ENCODE results near the gene MAP9. TPM values are rescaled to one million over a fixed set of nuclear protein-coding genes. Genes with fewer than 3 reads are reported as not detected.
A peak's percentile ranks its signal among the peaks of the same experiment; 100 is the strongest.
"Not testable (repeated sequence)": the region's sequence is repeated elsewhere in the genome, so short reads cannot be mapped to it uniquely, and the experiment has no call there.

Gene MAP9
- 10 to 100 TPM in 1 of 7 donors, 1 to 10 TPM in 6; 3.5 to 11.7 (median 5.6) TPM for total RNA-seq
- 1 to 10 TPM; 1.1 to 3.3 (median 1.5) TPM for polyA plus RNA-seq
- long read RNA-seq, donor 1, partial matches to known transcripts, result 0 of 1 reads
- long read RNA-seq, donor 1, other reads (novel, unspliced or antisense), result 0 of 1 reads
- long read RNA-seq, donor 2, result 0 reads

DNA sequence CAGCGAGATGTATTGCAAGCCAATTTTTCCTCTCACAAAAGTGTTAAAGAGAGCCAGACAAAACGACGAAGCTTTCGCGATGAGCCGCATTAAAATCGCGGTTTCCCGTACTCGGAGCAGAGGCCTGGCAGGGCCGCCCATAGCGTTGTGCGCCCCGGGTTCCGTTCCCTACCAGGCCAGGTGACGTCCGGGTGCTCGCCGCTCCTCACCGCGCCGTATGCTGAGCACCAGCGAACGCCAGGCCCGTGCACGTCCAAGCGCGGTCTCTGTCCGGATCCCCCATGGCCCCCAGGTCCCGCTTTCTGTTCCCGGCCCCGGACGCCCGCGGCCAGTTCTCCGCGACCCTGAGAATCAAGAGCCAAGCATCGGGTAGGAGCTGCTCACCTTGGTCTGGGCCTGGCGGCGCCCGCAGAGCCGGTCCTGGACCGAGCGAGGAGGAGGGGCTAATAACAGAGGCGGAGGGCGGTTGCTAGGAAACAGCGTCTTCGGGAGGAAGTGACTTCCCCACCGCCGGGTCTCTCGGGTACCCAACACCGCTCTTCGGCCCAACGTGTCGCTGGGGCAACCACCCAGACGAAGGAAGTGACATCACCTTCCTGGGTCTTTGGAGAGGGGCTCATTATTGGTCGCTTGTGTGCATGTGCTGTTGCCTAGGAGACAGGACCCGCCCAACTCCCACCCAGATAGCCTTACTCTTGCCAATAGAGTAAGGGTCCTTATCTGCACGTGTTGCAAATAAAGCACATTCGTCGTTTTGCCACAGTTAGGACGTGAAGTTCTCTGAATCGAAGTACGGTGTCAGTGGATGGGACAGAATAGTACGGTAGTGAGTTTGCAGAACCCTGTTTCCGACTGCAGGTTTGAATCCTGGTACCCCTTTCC lies at the start of gene MAP9:
MAP9 (minus strand) TSS at position 579 of the 882 bp plus-strand sequence. CDS start 1,115 bp downstream, outside the sequence.
- Histone ChIP-seq H3K27me3 (replicated peaks in 1 of 7) (peaks cover 0 to 24% (median 0%) of the 10 kb centered on the region in 7 donors), H3K36me3 (peaks cover 0 to 9% (median 0%) of the 10 kb centered on the region in 6 donors), H3K27ac (peak within 1 kb of the TSS; percentile 1 to 80 (median 62)), H3K4me1 (peaks cover 0 to 24% (median 10%) of the 10 kb centered on the region in 6 donors), H3K9me3 (no peaks in the 10 kb centered on the region), H3K4me3 (peak within 1 kb of the TSS; percentile 59 to 88 (median 67))
- TF ChIP-seq POLR2A (IDR thresholded peaks at IDR 0.05), result no peak
- TF ChIP-seq POLR2AphosphoS5 (IDR thresholded peaks at IDR 0.05), result peak; percentile 39 to 78 (median 77)
- DNase-seq, result peak; percentile 97
- intact Hi-C loops (cut with DNase I; ENCODE audit: low total_unique reads), result no loop called here
- 5 to 9% (median 7%) methylated on average over 45 to 66 of the region's 66 CpGs for whole genome bisulfite sequencing, 5 donors

DNA sequence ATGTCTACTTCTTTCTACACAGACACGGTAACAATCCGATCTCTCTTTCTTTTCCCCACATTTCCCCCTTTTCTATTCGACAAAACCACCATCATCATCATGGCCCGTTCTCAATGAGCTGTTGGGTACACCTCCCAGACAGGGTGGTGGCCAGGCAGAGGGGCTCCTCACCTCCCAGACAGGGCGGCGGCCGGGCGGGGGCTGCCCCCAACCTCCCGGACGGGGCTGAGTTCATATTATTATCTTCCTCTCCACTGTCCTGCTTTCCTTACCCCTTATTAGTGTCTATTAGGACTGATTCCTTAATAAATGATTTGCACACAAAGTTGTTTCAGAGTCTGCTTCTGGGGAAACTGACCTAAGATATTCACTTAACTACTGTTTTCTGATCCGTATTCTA lies 48.0 kb upstream of the MAP9 start:
- WGBS, 5 donors, result 82 to 92% (median 88%) methylated on average over 10 to 11 of the region's 11 CpGs
- intact Hi-C loops (cut with DNase I; ENCODE audit: low total_unique reads); H3K27me3 ChIP-seq (replicated peaks in 1 of 7); H3K4me1 ChIP-seq; H3K36me3 ChIP-seq; H3K27ac ChIP-seq; DNase-seq; H3K4me3 ChIP-seq: not testable (repeated sequence)
- peaks cover 0 to 26% (median 17%) of the 10 kb centered on the region in 8 donors for H3K9me3 ChIP-seq

- TF ChIP-seq POLR2A (IDR thresholded peaks at IDR 0.05), result no peak
- no peak for TF ChIP-seq POLR2AphosphoS5 (IDR thresholded peaks at IDR 0.05)
- TF ChIP-seq, protein P1, sequence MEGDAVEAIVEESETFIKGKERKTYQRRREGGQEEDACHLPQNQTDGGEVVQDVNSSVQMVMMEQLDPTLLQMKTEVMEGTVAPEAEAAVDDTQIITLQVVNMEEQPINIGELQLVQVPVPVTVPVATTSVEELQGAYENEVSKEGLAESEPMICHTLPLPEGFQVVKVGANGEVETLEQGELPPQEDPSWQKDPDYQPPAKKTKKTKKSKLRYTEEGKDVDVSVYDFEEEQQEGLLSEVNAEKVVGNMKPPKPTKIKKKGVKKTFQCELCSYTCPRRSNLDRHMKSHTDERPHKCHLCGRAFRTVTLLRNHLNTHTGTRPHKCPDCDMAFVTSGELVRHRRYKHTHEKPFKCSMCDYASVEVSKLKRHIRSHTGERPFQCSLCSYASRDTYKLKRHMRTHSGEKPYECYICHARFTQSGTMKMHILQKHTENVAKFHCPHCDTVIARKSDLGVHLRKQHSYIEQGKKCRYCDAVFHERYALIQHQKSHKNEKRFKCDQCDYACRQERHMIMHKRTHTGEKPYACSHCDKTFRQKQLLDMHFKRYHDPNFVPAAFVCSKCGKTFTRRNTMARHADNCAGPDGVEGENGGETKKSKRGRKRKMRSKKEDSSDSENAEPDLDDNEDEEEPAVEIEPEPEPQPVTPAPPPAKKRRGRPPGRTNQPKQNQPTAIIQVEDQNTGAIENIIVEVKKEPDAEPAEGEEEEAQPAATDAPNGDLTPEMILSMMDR (IDR thresholded peaks at IDR 0.05 in 8 of 11, conservative IDR thresholded peaks at IDR 0.05 in 3 of 11), result no peak
- Histone ChIP-seq H3K27ac (no peak overlapping the region), H3K27me3 (replicated peaks in 1 of 7) (peaks cover 0 to 7% (median 0%) of the 10 kb centered on the region in 7 donors), H3K9me3 (peaks cover 0 to 26% (median 17%) of the 10 kb centered on the region in 8 donors), H3K4me1 (no peaks in the 10 kb centered on the region), H3K36me3 (no peaks in the 10 kb centered on the region), H3K4me3 (no peak overlapping the region)
- DNase-seq, result no peak
- 84 to 88% (median 85%) methylated on average over 1 of the region's 1 CpG for WGBS, 5 donors
- intact Hi-C loops (cut with DNase I; ENCODE audit: low total_unique reads), result no loop called here
Measured at GRCh38 chr4:155423671-155424070, 46.9 kb upstream of the MAP9 start.

DNA sequence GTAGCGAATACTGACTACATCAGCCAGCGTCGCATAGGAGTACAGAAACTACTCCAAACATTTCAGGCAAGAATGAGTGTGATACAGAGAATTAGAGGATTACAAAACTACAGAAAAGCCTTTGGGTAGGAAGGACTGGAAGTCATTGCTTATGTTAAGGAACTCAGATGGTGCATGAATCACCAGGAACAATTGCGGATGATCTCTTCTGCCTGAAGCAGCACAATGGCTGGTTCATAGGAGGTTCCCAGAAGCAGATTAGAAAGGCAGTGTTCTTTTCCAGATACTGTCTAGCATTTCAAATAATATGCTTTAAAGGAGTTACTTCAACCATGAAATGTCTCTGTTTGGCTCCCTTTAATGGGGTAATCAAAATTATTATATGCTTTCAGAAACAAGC lies 42.5 kb upstream of the MAP9 start:
- Histone ChIP-seq H3K9me3 (no peaks in the 10 kb centered on the region), H3K4me3 (no peak overlapping the region), H3K27me3 (replicated peaks in 1 of 7) (peaks cover 0 to 7% (median 0%) of the 10 kb centered on the region in 7 donors), H3K4me1 (no peaks in the 10 kb centered on the region), H3K27ac (no peak overlapping the region), H3K36me3 (no peaks in the 10 kb centered on the region)
- DNase-seq, result no peak
- TF ChIP-seq POLR2A (IDR thresholded peaks at IDR 0.05) (no peak), POLR2AphosphoS5 (IDR thresholded peaks at IDR 0.05) (no peak)
- TF ChIP-seq, protein P1 (IDR thresholded peaks at IDR 0.05 in 8 of 11, conservative IDR thresholded peaks at IDR 0.05 in 3 of 11), result no peak
- intact Hi-C loops (cut with DNase I; ENCODE audit: low total_unique reads), result no loop called here
- 81 to 99% (median 94%) methylated on average over 4 of the region's 4 CpGs for WGBS, 5 donors

- TF ChIP-seq POLR2A (IDR thresholded peaks at IDR 0.05) (no peak), POLR2AphosphoS5 (IDR thresholded peaks at IDR 0.05) (no peak)
- TF ChIP-seq, protein P1 (IDR thresholded peaks at IDR 0.05 in 8 of 11, conservative IDR thresholded peaks at IDR 0.05 in 3 of 11), result no peak
- Histone ChIP-seq H3K4me3 (no peak overlapping the region), H3K27ac (no peak overlapping the region), H3K27me3 (replicated peaks in 1 of 7) (peaks cover 0 to 6% (median 0%) of the 10 kb centered on the region in 7 donors), H3K4me1 (no peaks in the 10 kb centered on the region), H3K9me3 (no peaks in the 10 kb centered on the region), H3K36me3 (no peaks in the 10 kb centered on the region)
- no peak for DNase-seq
- intact Hi-C loops (cut with DNase I; ENCODE audit: low total_unique reads), result no loop called here
Measured at GRCh38 chr4:155415662-155416061, 38.9 kb upstream of the MAP9 start.
